NCI-H1436 treated with DMSO at 0.1 percent for 48 hours (cell line): Measurements from ENCODE around the gene FBXO30.

Experiments
- DNase-seq: peaks from one replicate; lab custom pipeline; 2025; lab: John Stamatoyannopoulos, UW

Gene FBXO30

GRCh38 chr6:145819994-145820393 lies 5.4 kb upstream of the FBXO30 start:
- no peak for DNase-seq

GRCh38 chr6:145818796-145819195 lies 4.2 kb upstream of the FBXO30 start:
- no peak for DNase-seq

- DNase-seq, result no peak
Measured at GRCh38 chr6:145816392-145816791, 1.8 kb upstream of the FBXO30 start.

GRCh38 chr6:145815309-145816274 lies 997 bp upstream of the FBXO30 start:
- no peak for DNase-seq

GRCh38 chr6:145814035-145814500 lies 527 bp downstream of the FBXO30 start:
- DNase-seq, result no peak

GRCh38 chr6:145813285-145814034 lies 1.1 kb downstream of the FBXO30 start:
- DNase-seq, result no peak

GRCh38 chr6:145811741-145812140 lies 2.9 kb downstream of the FBXO30 start:
- no peak for DNase-seq

GRCh38 chr6:145809785-145810184 lies 4.8 kb downstream of the FBXO30 start:
- DNase-seq, result no peak

- DNase-seq, result no peak
Measured at GRCh38 chr6:145809211-145809610, 5.4 kb downstream of the FBXO30 start.

GRCh38 chr6:145808239-145808638 lies 6.4 kb downstream of the FBXO30 start:
- DNase-seq, result no peak

GRCh38 chr6:145802141-145802540 lies 12.5 kb downstream of the FBXO30 start:
- DNase-seq, result no peak

- no peak for DNase-seq
Measured at GRCh38 chr6:145801021-145801420, 13.6 kb downstream of the FBXO30 start.

- no peak for DNase-seq
Measured at GRCh38 chr6:145798530-145798929, 16.1 kb downstream of the FBXO30 start.

GRCh38 chr6:145789443-145789842 lies 25.2 kb downstream of the FBXO30 start:
- no peak for DNase-seq

- no peak for DNase-seq
Measured at GRCh38 chr6:145787688-145788087, 26.9 kb downstream of the FBXO30 start.

GRCh38 chr6:145784683-145785082 lies 29.9 kb downstream of the FBXO30 start:
- DNase-seq, result no peak

GRCh38 chr6:145783796-145784195 lies 30.8 kb downstream of the FBXO30 start:
- DNase-seq, result no peak

- DNase-seq, result no peak
Measured at GRCh38 chr6:145772846-145773245, 41.7 kb downstream of the FBXO30 start.

- no peak for DNase-seq
Measured at GRCh38 chr6:145765449-145765848, 49.1 kb downstream of the FBXO30 start.

GRCh38 chr6:145763742-145764141 lies 50.9 kb downstream of the FBXO30 start:
- DNase-seq, result no peak

- DNase-seq, result no peak
Measured at GRCh38 chr6:145761584-145761983, 53.0 kb downstream of the FBXO30 start.

GRCh38 chr6:145758113-145758512 lies 56.5 kb downstream of the FBXO30 start:
- no peak for DNase-seq

GRCh38 chr6:145756170-145756662 lies 58.4 kb downstream of the FBXO30 start:
- no peak for DNase-seq
